HEK293 (cell line): ENCODE measurements around the gene ODAD3.
A peak's percentile ranks its signal among the peaks of the same experiment; 100 is the strongest.

Source experiments
- GLI4 ChIP-seq: fragments of 450-650 bp; formaldehyde crosslinking; IDR thresholded peaks from 2 replicates; pipeline ENCODE4 v1.5.1; 2016; ENCODE audit warnings: missing biosample characterization, missing genetic modification characterization
- HOXD13 ChIP-seq: sonication (generic); formaldehyde crosslinking; IDR thresholded peaks from 2 replicates; pipeline ENCODE4 v1.8.0; 2022; ENCODE audit warnings: missing genetic modification reagents, borderline replicate concordance
- KLF10 ChIP-seq: fragments of 450-650 bp; IDR thresholded peaks from 2 replicates; pipeline ENCODE4 v1.5.1; 2018; ENCODE audit warnings: missing biosample characterization, mild to moderate bottlenecking, missing genetic modification characterization
- KLF16 ChIP-seq: fragments of 450-650 bp; formaldehyde crosslinking; IDR thresholded peaks from 2 replicates; pipeline ENCODE4 v1.5.1; 2017; ENCODE audit warnings: missing biosample characterization, missing genetic modification characterization
- KLF7 ChIP-seq: fragments of 450-650 bp; formaldehyde crosslinking; IDR thresholded peaks from 2 replicates; pipeline ENCODE4 v1.5.1; 2016; ENCODE audit warnings: missing biosample characterization, missing genetic modification characterization, borderline replicate concordance
- ZBTB1 ChIP-seq: fragments of 450-650 bp; formaldehyde crosslinking; IDR thresholded peaks from 2 replicates; pipeline ENCODE4 v1.5.1; 2016; ENCODE audit warnings: missing biosample characterization, missing genetic modification characterization
- ZBTB20 ChIP-seq: fragments of 450-650 bp; formaldehyde crosslinking; IDR thresholded peaks from 2 replicates; pipeline ENCODE4 v1.5.1; 2016; ENCODE audit warnings: missing biosample characterization, missing genetic modification characterization
- ZFHX2 ChIP-seq: fragments of 450-650 bp; formaldehyde crosslinking; conservative IDR thresholded peaks from 2 replicates; pipeline ENCODE4 v1.5.1; 2016; ENCODE audit warnings: missing biosample characterization, missing genetic modification characterization
- ZFP69B ChIP-seq: fragments of 450-650 bp; formaldehyde crosslinking; IDR thresholded peaks from 2 replicates; pipeline ENCODE4 v1.5.1; 2016; ENCODE audit warnings: missing biosample characterization, missing genetic modification characterization
- ZNF133 ChIP-seq: fragments of 450-650 bp; formaldehyde crosslinking; IDR thresholded peaks from 2 replicates; pipeline ENCODE4 v1.5.1; 2016; ENCODE audit warnings: missing biosample characterization, missing genetic modification characterization
- ZNF140 ChIP-seq: fragments of 450-650 bp; formaldehyde crosslinking; IDR thresholded peaks from 2 replicates; pipeline ENCODE4 v1.5.1; 2016; ENCODE audit warnings: missing biosample characterization, missing genetic modification characterization
- ZNF169 ChIP-seq: fragments of 450-650 bp; formaldehyde crosslinking; IDR thresholded peaks from 2 replicates; pipeline ENCODE4 v1.5.1; 2016; ENCODE audit warnings: missing biosample characterization, missing genetic modification characterization
- ZNF223 ChIP-seq: fragments of 450-650 bp; formaldehyde crosslinking; IDR thresholded peaks from 2 replicates; pipeline ENCODE4 v1.5.1; 2016; ENCODE audit warnings: missing biosample characterization, missing genetic modification characterization
- ZNF23 ChIP-seq: fragments of 450-650 bp; formaldehyde crosslinking; IDR thresholded peaks from 2 replicates; pipeline ENCODE4 v1.5.1; 2016; ENCODE audit warnings: missing biosample characterization, missing genetic modification characterization, borderline replicate concordance
- ZNF239 ChIP-seq: fragments of 450-650 bp; formaldehyde crosslinking; IDR thresholded peaks from 2 replicates; pipeline ENCODE4 v1.5.1; 2016; ENCODE audit warnings: missing biosample characterization, missing genetic modification characterization
- ZNF366 ChIP-seq: fragments of 450-650 bp; formaldehyde crosslinking; conservative IDR thresholded peaks from 2 replicates; pipeline ENCODE4 v1.5.1; 2016; ENCODE audit warnings: missing biosample characterization, missing genetic modification characterization
- ZNF394 ChIP-seq: fragments of 450-650 bp; formaldehyde crosslinking; IDR thresholded peaks from 2 replicates; pipeline ENCODE4 v1.5.1; 2016; ENCODE audit warnings: missing biosample characterization, missing genetic modification characterization, mild to moderate bottlenecking, moderate library complexity, borderline replicate concordance
- ZNF423 ChIP-seq: fragments of 450-650 bp; formaldehyde crosslinking; IDR thresholded peaks from 2 replicates; pipeline ENCODE4 v1.5.1; 2016; ENCODE audit warnings: missing biosample characterization, missing genetic modification characterization
- ZNF548 ChIP-seq: fragments of 450-650 bp; formaldehyde crosslinking; IDR thresholded peaks from 2 replicates; pipeline ENCODE4 v1.5.1; 2016; ENCODE audit warnings: missing biosample characterization, missing genetic modification characterization
- ZNF571 ChIP-seq: fragments of 450-650 bp; formaldehyde crosslinking; IDR thresholded peaks from 2 replicates; pipeline ENCODE4 v1.5.0; 2017; ENCODE audit warnings: missing biosample characterization, missing genetic modification characterization
- ZNF585B ChIP-seq: fragments of 450-650 bp; formaldehyde crosslinking; IDR thresholded peaks from 2 replicates; pipeline ENCODE4 v1.5.1; 2016; ENCODE audit warnings: missing biosample characterization, missing genetic modification characterization
- ZNF610 ChIP-seq: fragments of 450-650 bp; formaldehyde crosslinking; IDR thresholded peaks from 2 replicates; pipeline ENCODE4 v1.5.1; 2016; ENCODE audit warnings: missing biosample characterization, missing genetic modification characterization, borderline replicate concordance
- ZNF654 ChIP-seq: fragments of 450-650 bp; formaldehyde crosslinking; IDR thresholded peaks from 2 replicates; pipeline ENCODE4 v1.5.1; 2016; ENCODE audit warnings: low read depth, missing biosample characterization, missing genetic modification characterization
- ZNF777 ChIP-seq: fragments of 450-650 bp; formaldehyde crosslinking; IDR thresholded peaks from 2 replicates; pipeline ENCODE4 v1.5.1; 2017; ENCODE audit warnings: missing biosample characterization, missing genetic modification characterization, borderline replicate concordance
- ZNF791 ChIP-seq: fragments of 450-650 bp; formaldehyde crosslinking; IDR thresholded peaks from 2 replicates; pipeline ENCODE4 v1.5.1; 2016; ENCODE audit warnings: missing biosample characterization, missing genetic modification characterization
- ZSCAN18 ChIP-seq: fragments of 450-650 bp; formaldehyde crosslinking; IDR thresholded peaks from 2 replicates; pipeline ENCODE4 v1.5.1; 2016; ENCODE audit warnings: missing biosample characterization, missing genetic modification characterization
- ZSCAN23 ChIP-seq: fragments of 450-650 bp; formaldehyde crosslinking; IDR thresholded peaks from 2 replicates; pipeline ENCODE4 v1.5.1; 2016; ENCODE audit warnings: missing biosample characterization, missing genetic modification characterization
- ZXDB ChIP-seq: fragments of 450-650 bp; formaldehyde crosslinking; IDR thresholded peaks from 2 replicates; pipeline ENCODE4 v1.5.1; 2016; ENCODE audit warnings: missing biosample characterization, missing genetic modification characterization
- TF ChIP-seq, protein P1 (sequence below): IDR thresholded peaks from 2 replicates; pipeline ENCODE4 v1.6.1; 2011; ENCODE audit warnings: mild to moderate bottlenecking, low read depth, low read length, borderline replicate concordance
- TF ChIP-seq, protein P2 (sequence below): fragments of 450-650 bp; formaldehyde crosslinking; IDR thresholded peaks from 2 replicates; pipeline ENCODE4 v1.5.1; 2017; ENCODE audit warnings: missing biosample characterization, missing genetic modification characterization
- TF ChIP-seq, protein P3 (sequence below): fragments of 450-650 bp; formaldehyde crosslinking; IDR thresholded peaks from 2 replicates; pipeline ENCODE4 v1.5.1; 2016; ENCODE audit warnings: missing biosample characterization, missing genetic modification characterization
- TF ChIP-seq, protein P4 (sequence below): fragments of 450-650 bp; formaldehyde crosslinking; IDR thresholded peaks from 2 replicates; pipeline ENCODE4 v1.5.1; 2017; ENCODE audit warnings: missing biosample characterization, missing genetic modification characterization
- TF ChIP-seq, protein P5 (sequence below): fragments of 450-650 bp; formaldehyde crosslinking; IDR thresholded peaks from 2 replicates; pipeline ENCODE4 v1.5.1; 2017; ENCODE audit warnings: missing biosample characterization, missing genetic modification characterization

Gene ODAD3

GRCh38 chr19:11481534-11482383 is 46.8 kb upstream of the ODAD3 start (continued):
- TF ChIP-seq ZNF610 (tag by site-specific recombination): no peak; the same call in 1 of the 2 replicates
- TF ChIP-seq ZFHX2 (tag by site-specific recombination): peak; percentile 28; the same call in 1 of the 2 replicates
- TF ChIP-seq ZNF169 (tag by site-specific recombination): no peak
- no peak for TF ChIP-seq ZNF23 (tag by site-specific recombination)
- TF ChIP-seq ZXDB (tag by site-specific recombination): no peak
- TF ChIP-seq ZNF777: peak; percentile 98
- no peak for TF ChIP-seq ZNF548 (tag by site-specific recombination)
- no peak for TF ChIP-seq ZBTB1 (tag by site-specific recombination)
- no peak for TF ChIP-seq ZNF140
- 0 out of 2 replicates have a peak, but pooled peaks have one; percentile 60 for TF ChIP-seq ZNF223 (tag by site-specific recombination)
- TF ChIP-seq, protein P1, sequence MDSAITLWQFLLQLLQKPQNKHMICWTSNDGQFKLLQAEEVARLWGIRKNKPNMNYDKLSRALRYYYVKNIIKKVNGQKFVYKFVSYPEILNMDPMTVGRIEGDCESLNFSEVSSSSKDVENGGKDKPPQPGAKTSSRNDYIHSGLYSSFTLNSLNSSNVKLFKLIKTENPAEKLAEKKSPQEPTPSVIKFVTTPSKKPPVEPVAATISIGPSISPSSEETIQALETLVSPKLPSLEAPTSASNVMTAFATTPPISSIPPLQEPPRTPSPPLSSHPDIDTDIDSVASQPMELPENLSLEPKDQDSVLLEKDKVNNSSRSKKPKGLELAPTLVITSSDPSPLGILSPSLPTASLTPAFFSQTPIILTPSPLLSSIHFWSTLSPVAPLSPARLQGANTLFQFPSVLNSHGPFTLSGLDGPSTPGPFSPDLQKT: no peak
- no peak for TF ChIP-seq ZNF791
- no peak for TF ChIP-seq GLI4 (tag by site-specific recombination)
- TF ChIP-seq KLF7 (tag by site-specific recombination): peak; percentile 52; the same call in 1 of the 2 replicates
- TF ChIP-seq ZNF133: no peak
- TF ChIP-seq, protein P2, sequence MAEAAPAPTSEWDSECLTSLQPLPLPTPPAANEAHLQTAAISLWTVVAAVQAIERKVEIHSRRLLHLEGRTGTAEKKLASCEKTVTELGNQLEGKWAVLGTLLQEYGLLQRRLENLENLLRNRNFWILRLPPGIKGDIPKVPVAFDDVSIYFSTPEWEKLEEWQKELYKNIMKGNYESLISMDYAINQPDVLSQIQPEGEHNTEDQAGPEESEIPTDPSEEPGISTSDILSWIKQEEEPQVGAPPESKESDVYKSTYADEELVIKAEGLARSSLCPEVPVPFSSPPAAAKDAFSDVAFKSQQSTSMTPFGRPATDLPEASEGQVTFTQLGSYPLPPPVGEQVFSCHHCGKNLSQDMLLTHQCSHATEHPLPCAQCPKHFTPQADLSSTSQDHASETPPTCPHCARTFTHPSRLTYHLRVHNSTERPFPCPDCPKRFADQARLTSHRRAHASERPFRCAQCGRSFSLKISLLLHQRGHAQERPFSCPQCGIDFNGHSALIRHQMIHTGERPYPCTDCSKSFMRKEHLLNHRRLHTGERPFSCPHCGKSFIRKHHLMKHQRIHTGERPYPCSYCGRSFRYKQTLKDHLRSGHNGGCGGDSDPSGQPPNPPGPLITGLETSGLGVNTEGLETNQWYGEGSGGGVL (tag by site-specific recombination): peak; percentile 83
- TF ChIP-seq HOXD13 (CRISPR knock-in tag): no peak
- no peak for TF ChIP-seq ZSCAN23
- no peak for TF ChIP-seq ZNF239 (tag by site-specific recombination)
- TF ChIP-seq ZFP69B (tag by site-specific recombination): no peak
- TF ChIP-seq ZNF571 (tag by site-specific recombination): no peak
- no peak for TF ChIP-seq KLF16 (tag by site-specific recombination)
- no peak for TF ChIP-seq ZSCAN18
- no peak for TF ChIP-seq KLF10 (tag by site-specific recombination)
- no peak for TF ChIP-seq ZNF394 (tag by site-specific recombination)
- peak; percentile 100 for TF ChIP-seq ZBTB20 (tag by site-specific recombination)
- no peak for TF ChIP-seq ZNF654 (tag by site-specific recombination)
- TF ChIP-seq, protein P3, sequence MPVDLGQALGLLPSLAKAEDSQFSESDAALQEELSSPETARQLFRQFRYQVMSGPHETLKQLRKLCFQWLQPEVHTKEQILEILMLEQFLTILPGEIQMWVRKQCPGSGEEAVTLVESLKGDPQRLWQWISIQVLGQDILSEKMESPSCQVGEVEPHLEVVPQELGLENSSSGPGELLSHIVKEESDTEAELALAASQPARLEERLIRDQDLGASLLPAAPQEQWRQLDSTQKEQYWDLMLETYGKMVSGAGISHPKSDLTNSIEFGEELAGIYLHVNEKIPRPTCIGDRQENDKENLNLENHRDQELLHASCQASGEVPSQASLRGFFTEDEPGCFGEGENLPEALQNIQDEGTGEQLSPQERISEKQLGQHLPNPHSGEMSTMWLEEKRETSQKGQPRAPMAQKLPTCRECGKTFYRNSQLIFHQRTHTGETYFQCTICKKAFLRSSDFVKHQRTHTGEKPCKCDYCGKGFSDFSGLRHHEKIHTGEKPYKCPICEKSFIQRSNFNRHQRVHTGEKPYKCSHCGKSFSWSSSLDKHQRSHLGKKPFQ (tag by site-specific recombination): no peak
- TF ChIP-seq ZNF423 (tag by site-specific recombination): no peak; the same call in 1 of the 2 replicates
- TF ChIP-seq, protein P4, sequence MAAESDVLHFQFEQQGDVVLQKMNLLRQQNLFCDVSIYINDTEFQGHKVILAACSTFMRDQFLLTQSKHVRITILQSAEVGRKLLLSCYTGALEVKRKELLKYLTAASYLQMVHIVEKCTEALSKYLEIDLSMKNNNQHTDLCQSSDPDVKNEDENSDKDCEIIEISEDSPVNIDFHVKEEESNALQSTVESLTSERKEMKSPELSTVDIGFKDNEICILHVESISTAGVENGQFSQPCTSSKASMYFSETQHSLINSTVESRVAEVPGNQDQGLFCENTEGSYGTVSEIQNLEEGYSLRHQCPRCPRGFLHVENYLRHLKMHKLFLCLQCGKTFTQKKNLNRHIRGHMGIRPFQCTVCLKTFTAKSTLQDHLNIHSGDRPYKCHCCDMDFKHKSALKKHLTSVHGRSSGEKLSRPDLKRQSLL: no peak
- no peak for TF ChIP-seq ZNF585B
- TF ChIP-seq, protein P5, sequence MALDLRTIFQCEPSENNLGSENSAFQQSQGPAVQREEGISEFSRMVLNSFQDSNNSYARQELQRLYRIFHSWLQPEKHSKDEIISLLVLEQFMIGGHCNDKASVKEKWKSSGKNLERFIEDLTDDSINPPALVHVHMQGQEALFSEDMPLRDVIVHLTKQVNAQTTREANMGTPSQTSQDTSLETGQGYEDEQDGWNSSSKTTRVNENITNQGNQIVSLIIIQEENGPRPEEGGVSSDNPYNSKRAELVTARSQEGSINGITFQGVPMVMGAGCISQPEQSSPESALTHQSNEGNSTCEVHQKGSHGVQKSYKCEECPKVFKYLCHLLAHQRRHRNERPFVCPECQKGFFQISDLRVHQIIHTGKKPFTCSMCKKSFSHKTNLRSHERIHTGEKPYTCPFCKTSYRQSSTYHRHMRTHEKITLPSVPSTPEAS (tag by site-specific recombination): peak; percentile 18; the same call in 1 of the 2 replicates
- TF ChIP-seq ZNF366: no peak
